Measurements from ENCODE around the gene KBTBD12.

The KBTBD12 gene

DNA sequence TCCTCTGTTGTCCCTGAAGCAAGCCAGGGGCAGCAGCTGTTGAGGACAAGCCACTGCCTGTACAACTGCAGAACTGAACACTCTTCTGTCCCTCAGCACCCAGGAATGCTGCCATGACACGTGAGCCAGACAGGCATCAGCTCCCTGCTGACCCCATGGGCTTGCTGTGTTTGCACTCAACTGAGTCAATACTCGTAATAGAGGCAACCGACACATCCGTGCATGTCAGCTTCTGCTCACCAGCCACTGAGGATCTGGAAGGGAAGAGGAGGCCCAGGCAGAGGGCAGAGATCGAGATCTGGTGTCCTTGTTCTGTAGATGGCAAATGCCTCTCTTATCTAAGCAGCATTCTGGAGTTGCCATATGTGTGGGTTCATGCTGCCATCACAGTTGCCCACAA, 82.9 kb downstream of the KBTBD12 start:
- Histone ChIP-seq H3K36me3 (ENCODE audit: low read length) (no peaks in the 10 kb centered on the region), H3K27me3 (ENCODE audit: low read length) (no peaks in the 10 kb centered on the region), H4K20me1 (ENCODE audit: low read depth, low read length) (no peaks in the 10 kb centered on the region), H3K9me2 (replicated peaks; ENCODE audit: insufficient read depth, low read length) (no peaks in the 10 kb centered on the region), H3K4me2 (ENCODE audit: low read depth, low read length, poor library complexity, severe bottlenecking) (no peak overlapping the region), H3F3A (ENCODE audit: insufficient read depth) (no peaks in the 10 kb centered on the region), H3K4me3 (ENCODE audit: insufficient read depth, low read length, poor library complexity, severe bottlenecking) (no peak overlapping the region), H3K27ac (ENCODE audit: low read depth, low read length) (no peak overlapping the region), H3K79me2 (ENCODE audit: insufficient read depth, low read length) (no peaks in the 10 kb centered on the region), H3K9ac (ENCODE audit: low read length) (no peak overlapping the region), H2AFZ (ENCODE audit: low read depth, low read length, severe bottlenecking) (no peak overlapping the region), H3K9me3 (ENCODE audit: insufficient read depth, low read length) (no peaks in the 10 kb centered on the region)
- TF ChIP-seq, protein P1, sequence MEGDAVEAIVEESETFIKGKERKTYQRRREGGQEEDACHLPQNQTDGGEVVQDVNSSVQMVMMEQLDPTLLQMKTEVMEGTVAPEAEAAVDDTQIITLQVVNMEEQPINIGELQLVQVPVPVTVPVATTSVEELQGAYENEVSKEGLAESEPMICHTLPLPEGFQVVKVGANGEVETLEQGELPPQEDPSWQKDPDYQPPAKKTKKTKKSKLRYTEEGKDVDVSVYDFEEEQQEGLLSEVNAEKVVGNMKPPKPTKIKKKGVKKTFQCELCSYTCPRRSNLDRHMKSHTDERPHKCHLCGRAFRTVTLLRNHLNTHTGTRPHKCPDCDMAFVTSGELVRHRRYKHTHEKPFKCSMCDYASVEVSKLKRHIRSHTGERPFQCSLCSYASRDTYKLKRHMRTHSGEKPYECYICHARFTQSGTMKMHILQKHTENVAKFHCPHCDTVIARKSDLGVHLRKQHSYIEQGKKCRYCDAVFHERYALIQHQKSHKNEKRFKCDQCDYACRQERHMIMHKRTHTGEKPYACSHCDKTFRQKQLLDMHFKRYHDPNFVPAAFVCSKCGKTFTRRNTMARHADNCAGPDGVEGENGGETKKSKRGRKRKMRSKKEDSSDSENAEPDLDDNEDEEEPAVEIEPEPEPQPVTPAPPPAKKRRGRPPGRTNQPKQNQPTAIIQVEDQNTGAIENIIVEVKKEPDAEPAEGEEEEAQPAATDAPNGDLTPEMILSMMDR (IDR thresholded peaks at IDR 0.05; ENCODE audit: insufficient read depth, low read length, poor library complexity, severe bottlenecking) = no peak
- no peak for TF ChIP-seq EZH2phosphoT487 (conservative IDR thresholded peaks at IDR 0.05; ENCODE audit: low read length)

DNA sequence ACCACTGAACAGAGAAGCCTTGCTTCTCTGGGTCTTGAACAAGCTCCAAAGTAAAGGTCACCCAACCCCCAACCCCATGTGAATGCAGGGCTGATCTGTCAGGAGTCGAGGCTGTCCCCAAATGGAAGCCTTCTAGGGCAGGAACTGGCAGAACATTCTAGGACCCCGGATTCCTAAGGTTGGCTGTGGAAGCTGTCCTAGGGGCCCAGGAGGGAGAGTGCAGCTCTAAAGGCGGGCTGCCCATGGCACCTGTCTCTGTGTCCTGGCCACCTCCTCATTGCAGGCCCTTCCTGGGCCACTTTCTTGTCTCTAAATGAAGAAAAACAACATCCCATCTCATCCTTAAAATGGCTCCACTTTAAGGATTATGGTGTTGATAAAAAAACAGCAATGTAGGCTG, 83.6 kb downstream of the KBTBD12 start:
- Histone ChIP-seq H3K27me3 (ENCODE audit: low read length) (no peaks in the 10 kb centered on the region), H3K79me2 (ENCODE audit: insufficient read depth, low read length) (no peaks in the 10 kb centered on the region), H3K27ac (ENCODE audit: low read depth, low read length) (no peak overlapping the region), H3K9me3 (ENCODE audit: insufficient read depth, low read length) (no peaks in the 10 kb centered on the region), H4K20me1 (ENCODE audit: low read depth, low read length) (no peaks in the 10 kb centered on the region), H3K9me2 (replicated peaks; ENCODE audit: insufficient read depth, low read length) (no peaks in the 10 kb centered on the region), H3K4me3 (ENCODE audit: insufficient read depth, low read length, poor library complexity, severe bottlenecking) (no peak overlapping the region), H2AFZ (ENCODE audit: low read depth, low read length, severe bottlenecking) (no peak overlapping the region), H3K9ac (ENCODE audit: low read length) (no peak overlapping the region), H3F3A (ENCODE audit: insufficient read depth) (no peaks in the 10 kb centered on the region), H3K36me3 (ENCODE audit: low read length) (no peaks in the 10 kb centered on the region), H3K4me2 (ENCODE audit: low read depth, low read length, poor library complexity, severe bottlenecking) (no peak overlapping the region)
- TF ChIP-seq EZH2phosphoT487 (conservative IDR thresholded peaks at IDR 0.05; ENCODE audit: low read length) = no peak
- TF ChIP-seq, protein P1 (IDR thresholded peaks at IDR 0.05; ENCODE audit: insufficient read depth, low read length, poor library complexity, severe bottlenecking) = no peak

DNA sequence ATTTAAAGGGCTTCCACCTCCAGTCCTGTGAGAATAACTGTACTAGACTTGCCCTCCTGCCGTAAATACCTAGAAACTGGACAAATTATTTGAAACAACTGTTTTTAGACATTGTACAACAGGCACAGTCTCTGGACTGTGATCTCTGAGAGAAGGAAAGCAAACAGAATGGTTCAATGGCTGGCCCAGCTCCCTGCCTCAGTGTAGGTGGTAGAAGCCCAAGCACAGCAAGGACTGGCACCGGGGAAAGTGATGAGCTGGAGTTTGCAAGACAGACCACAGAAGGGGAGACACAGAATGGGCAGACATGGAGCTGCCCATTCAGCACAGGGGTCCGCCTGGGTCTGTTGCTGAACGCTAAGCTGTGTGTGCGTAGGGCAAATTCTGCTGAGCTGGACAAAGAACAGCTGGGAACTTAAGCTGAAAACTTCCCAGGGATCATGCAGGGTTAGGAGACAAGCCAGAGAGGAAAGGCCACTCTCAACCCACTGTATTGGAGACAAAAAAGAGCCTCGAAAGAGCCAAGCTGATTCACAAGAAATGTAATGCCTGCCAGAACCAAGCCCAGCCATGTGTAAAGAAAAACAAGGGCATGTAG, 84.6 kb downstream of the KBTBD12 start:
- Histone ChIP-seq H3K27ac (ENCODE audit: low read depth, low read length) (no peak overlapping the region), H3K4me2 (ENCODE audit: low read depth, low read length, poor library complexity, severe bottlenecking) (no peak overlapping the region), H4K20me1 (ENCODE audit: low read depth, low read length) (no peaks in the 10 kb centered on the region)

More for the DNA sequence above, 84.6 kb downstream of the KBTBD12 start:
- no peaks in the 10 kb centered on the region for H3F3A ChIP-seq (ENCODE audit: insufficient read depth)
- no peaks in the 10 kb centered on the region for H3K79me2 ChIP-seq (ENCODE audit: insufficient read depth, low read length)
- H3K9me2 ChIP-seq (replicated peaks; ENCODE audit: insufficient read depth, low read length) = no peaks in the 10 kb centered on the region
- H3K36me3 ChIP-seq (ENCODE audit: low read length) = no peaks in the 10 kb centered on the region
- TF ChIP-seq, protein P1 (IDR thresholded peaks at IDR 0.05; ENCODE audit: insufficient read depth, low read length, poor library complexity, severe bottlenecking) = no peak
- no peak for TF ChIP-seq EZH2phosphoT487 (conservative IDR thresholded peaks at IDR 0.05; ENCODE audit: low read length)
- H2AFZ ChIP-seq (ENCODE audit: low read depth, low read length, severe bottlenecking) = no peak overlapping the region
- H3K27me3 ChIP-seq (ENCODE audit: low read length) = no peaks in the 10 kb centered on the region
- no peak overlapping the region for H3K9ac ChIP-seq (ENCODE audit: low read length)
- H3K9me3 ChIP-seq (ENCODE audit: insufficient read depth, low read length) = no peaks in the 10 kb centered on the region
- no peak overlapping the region for H3K4me3 ChIP-seq (ENCODE audit: insufficient read depth, low read length, poor library complexity, severe bottlenecking)
